Cardiac muscle cell (in vitro differentiated cells and primary cell): ENCODE data around the gene ELF5. TPM values are rescaled to one million over a fixed set of nuclear protein-coding genes. Genes with fewer than 3 reads are reported as not detected.

Experiments
- DNase-seq, 2 donors: peaks; one replicate each; pipeline versions ENCODE4 v3.0.0 to v3.0.0-alpha.2; 2010 to 2017; ENCODE audit warnings: low read depth in 1 of 2, low spot score in 1 of 2
- H3K27ac ChIP-seq: fragments of 200-600 bp; sonication (generic); 2 replicates; pipeline ENCODE4 v1.5.1; 2016
- H3K27me3 ChIP-seq: fragments of 200-600 bp; sonication (generic); 2 replicates; pipeline ENCODE4 v1.6.0; 2016; ENCODE audit warnings: control low read depth
- H3K36me3 ChIP-seq: fragments of 200-600 bp; sonication (generic); 2 replicates; pipeline ENCODE4 v1.5.1; 2016; ENCODE audit warnings: control low read depth
- H3K4me1 ChIP-seq: fragments of 200-600 bp; sonication (generic); 2 replicates; pipeline ENCODE4 v1.8.1; 2017; ENCODE audit warnings: low read depth, mild to moderate bottlenecking, mixed run types
- H3K4me3 ChIP-seq: fragments of 200-600 bp; sonication (generic); 2 replicates; pipeline ENCODE4 v1.5.1; 2016; ENCODE audit warnings: mild to moderate bottlenecking
- H3K9me3 ChIP-seq: fragments of 200-600 bp; sonication (generic); 2 replicates; pipeline ENCODE4 v1.5.1; 2017; ENCODE audit warnings: low read depth, mild to moderate bottlenecking, control low read depth
- polyA plus RNA-seq: library from polyadenylated mRNA; unstranded; fragments of >200 nt; fragmentation: Nextera tagmentation; extraction: Ambion mirVana; gene quantifications from 2 replicates; pipeline ENCODE4 v1.2.1, GENCODE V29; 2016
- total RNA-seq: library from RNA; depleted of rRNA; stranded (reverse); fragments of >200 nt; gene quantifications from 2 replicates; pipeline ENCODE4 v1.2.3, GENCODE V29; 2016
- TF ChIP-seq, protein P1 (sequence below): IDR thresholded peaks from 2 replicates; pipeline ENCODE4 v1.5.1; 2012; ENCODE audit warnings: low read depth, mild to moderate bottlenecking, low read length

ELF5 gene
- total and polyA plus RNA-seq, 2 experiments from 2014 or later = not detected

DNA sequence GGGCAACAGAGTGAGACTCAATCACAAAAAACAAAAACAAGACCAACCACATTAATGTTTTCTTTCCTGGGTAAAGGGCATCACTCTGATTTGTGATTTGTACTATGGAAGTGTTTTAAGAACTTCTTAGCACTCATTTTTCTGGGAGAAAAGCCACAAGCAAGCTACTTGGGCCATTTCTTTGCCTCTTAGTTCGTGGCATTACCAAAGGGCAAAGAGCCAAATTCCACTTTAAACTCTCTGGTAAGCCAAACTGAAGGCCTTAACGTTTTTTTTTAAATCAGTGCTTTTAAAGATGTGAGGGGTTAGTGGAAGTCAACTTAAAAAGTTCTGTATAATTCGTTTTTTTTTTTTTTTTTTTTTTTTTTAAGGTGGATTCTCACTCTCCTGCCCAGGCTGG is 37.9 kb downstream of the ELF5 start:
- H3K36me3 ChIP-seq = peaks cover 7% of the 10 kb centered on the region
- no peak overlapping the region for H3K4me3 ChIP-seq
- no peak overlapping the region for H3K27ac ChIP-seq
- H3K4me1 ChIP-seq = no peaks in the 10 kb centered on the region
- DNase-seq = no peak
- no peaks in the 10 kb centered on the region for H3K9me3 ChIP-seq
- TF ChIP-seq, protein P1, sequence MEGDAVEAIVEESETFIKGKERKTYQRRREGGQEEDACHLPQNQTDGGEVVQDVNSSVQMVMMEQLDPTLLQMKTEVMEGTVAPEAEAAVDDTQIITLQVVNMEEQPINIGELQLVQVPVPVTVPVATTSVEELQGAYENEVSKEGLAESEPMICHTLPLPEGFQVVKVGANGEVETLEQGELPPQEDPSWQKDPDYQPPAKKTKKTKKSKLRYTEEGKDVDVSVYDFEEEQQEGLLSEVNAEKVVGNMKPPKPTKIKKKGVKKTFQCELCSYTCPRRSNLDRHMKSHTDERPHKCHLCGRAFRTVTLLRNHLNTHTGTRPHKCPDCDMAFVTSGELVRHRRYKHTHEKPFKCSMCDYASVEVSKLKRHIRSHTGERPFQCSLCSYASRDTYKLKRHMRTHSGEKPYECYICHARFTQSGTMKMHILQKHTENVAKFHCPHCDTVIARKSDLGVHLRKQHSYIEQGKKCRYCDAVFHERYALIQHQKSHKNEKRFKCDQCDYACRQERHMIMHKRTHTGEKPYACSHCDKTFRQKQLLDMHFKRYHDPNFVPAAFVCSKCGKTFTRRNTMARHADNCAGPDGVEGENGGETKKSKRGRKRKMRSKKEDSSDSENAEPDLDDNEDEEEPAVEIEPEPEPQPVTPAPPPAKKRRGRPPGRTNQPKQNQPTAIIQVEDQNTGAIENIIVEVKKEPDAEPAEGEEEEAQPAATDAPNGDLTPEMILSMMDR = no peak
- no peaks in the 10 kb centered on the region for H3K27me3 ChIP-seq

DNA sequence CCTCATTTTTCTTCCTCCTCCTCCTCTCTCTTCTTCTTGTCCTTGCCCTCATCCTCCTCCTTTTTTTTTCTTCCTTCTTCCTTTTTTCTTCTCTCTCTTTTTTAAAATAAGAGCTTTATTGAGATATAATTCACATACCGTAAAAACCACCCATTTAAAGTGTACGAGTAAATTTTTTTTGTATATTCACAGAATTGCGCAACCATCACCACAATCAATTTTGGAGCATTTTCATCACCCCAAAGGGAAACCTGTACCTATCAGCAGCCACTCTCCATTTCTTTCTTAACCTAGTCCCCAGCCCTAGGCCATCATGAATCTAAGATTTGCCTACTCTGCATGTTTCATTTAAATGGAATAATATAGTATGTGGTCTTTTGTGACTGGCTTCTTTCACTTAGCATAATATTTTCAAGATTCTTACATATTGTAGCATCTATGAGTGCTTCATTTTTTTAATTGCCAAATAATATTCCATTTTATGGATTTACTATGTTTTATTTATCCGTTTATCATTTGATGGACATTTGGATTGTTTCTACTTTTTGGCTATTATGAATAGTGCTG is 39.9 kb downstream of the ELF5 start:
- Histone ChIP-seq H3K4me3 (no peak overlapping the region), H3K36me3 (peaks cover 11% of the 10 kb centered on the region), H3K4me1 (no peaks in the 10 kb centered on the region), H3K27ac (no peak overlapping the region), H3K9me3 (no peaks in the 10 kb centered on the region), H3K27me3 (no peaks in the 10 kb centered on the region)
- TF ChIP-seq, protein P1 = no peak
- no peak for DNase-seq

DNA sequence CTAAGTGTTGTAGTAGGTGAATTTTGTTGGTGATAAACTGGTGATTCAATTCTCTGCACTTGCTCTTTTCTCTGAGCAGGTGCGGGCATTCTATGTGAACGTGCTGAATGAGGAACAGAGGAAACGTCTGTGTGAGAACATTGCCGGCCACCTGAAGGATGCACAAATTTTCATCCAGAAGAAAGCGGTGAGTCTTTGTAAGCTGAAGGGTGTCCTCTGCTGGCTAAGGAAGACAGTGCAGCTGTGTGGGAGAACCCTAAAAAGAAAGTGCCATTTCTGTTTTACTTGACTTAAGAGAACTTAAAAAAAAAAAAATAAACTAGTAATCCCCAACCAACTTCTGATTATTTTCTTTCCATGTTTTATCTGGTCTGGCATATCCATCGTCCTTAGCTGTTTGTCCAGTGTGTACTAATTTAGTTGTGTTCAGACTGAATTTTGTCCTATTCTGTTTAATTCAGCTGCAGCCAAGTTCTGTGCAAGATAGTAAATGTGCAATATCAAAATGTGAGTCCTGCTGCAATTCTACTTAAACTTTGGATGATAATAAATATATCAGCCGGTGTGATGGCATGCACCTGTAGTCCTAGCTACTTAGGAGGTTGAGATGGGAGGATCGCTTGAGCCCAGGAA is 45.3 kb downstream of the ELF5 start:
- Histone ChIP-seq H3K4me1 (no peaks in the 10 kb centered on the region), H3K27me3 (no peaks in the 10 kb centered on the region), H3K27ac (no peak overlapping the region), H3K4me3 (no peak overlapping the region), H3K9me3 (no peaks in the 10 kb centered on the region), H3K36me3 (peaks cover 23% of the 10 kb centered on the region)
- DNase-seq = peak in 1 of 2 donors; percentile 45
- TF ChIP-seq, protein P1 = peak; percentile 64

DNA sequence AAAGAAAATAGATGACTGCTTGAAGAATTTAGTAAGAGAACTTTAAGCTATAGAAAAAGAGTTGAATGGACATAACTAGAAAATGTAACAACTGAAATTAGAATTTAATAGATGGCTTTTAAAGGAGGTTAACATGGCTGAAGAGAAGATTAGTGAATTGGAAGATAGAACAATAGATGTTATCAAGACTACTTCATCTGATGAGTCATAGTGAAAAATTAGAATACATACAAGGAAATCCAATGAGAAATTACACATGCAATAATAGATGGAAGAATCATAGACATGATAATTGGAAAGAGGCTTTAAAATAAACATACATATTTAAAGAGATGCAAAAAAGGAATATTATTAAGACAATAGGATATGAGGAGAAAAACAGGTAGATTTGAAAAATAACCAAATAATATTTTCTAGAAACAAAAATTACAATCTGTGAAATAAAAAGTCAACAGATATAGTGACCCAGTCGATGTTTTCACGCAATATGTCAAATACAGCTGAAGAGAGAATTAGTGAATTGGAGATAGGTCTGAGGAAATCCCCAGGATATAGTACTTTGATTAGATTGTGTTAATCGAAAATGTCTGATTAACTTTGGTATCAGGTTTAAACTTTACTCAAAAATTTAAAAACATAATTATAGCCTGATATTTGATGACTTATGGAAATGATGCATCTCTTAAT is 46.6 kb downstream of the ELF5 start:
- H3K36me3 ChIP-seq = peaks cover 23% of the 10 kb centered on the region
- no peaks in the 10 kb centered on the region for H3K4me1 ChIP-seq
- no peak overlapping the region for H3K27ac ChIP-seq
- TF ChIP-seq, protein P1 = no peak
- DNase-seq = no peak
- H3K4me3 ChIP-seq = no peak overlapping the region
- H3K9me3 ChIP-seq = no peaks in the 10 kb centered on the region
- H3K27me3 ChIP-seq = no peaks in the 10 kb centered on the region

DNA sequence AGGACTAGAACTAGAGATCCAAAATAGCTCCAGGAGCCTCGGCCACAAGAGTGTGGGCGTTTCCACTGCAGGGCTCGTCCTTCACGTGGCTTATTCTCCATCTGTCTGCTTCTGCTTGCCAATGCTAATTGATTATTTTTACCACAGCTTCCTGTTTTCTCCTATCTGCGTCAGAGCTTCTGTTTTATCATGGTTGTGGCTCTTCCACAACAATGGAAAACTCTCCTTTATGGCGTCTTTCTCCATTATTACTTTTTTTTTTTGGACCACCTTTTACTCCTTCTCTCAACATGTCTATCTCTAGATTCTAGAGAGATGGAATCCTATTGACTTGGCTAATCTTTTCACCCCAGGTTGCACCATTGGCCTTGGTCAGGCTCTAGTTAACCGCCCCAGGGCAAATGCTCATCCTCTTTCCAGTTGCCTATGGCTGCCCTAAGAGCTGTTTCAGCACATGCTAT is 49.0 kb downstream of the ELF5 start:
- Histone ChIP-seq H3K36me3 (peaks cover 16% of the 10 kb centered on the region), H3K4me1 (no peaks in the 10 kb centered on the region), H3K27me3 (no peaks in the 10 kb centered on the region), H3K9me3 (no peaks in the 10 kb centered on the region), H3K4me3 (no peak overlapping the region), H3K27ac (no peak overlapping the region)
- DNase-seq = no peak
- TF ChIP-seq, protein P1 = no peak
